Tibial nerve (tissue), 4 donors: Measurements from ENCODE around the gene WNT9B.

Experiments used
- CTCF ChIP-seq, 5 experiments: fragments of 200-600 bp in 3 of 5; fragments of 450-650 bp in 2 of 5; sonication (generic) in 3 of 5; IDR thresholded peaks; one replicate each; pipeline ENCODE4 v1.5.1; 2016 to 2019; ENCODE audit warnings: antibody characterized with exemption in 5 of 5, mild to moderate bottlenecking in 3 of 5, moderate library complexity in 2 of 5
- EP300 ChIP-seq, 2 donors: sonication (generic); formaldehyde crosslinking; IDR thresholded peaks; one replicate each; pipeline ENCODE4 v1.6.1; 2017; ENCODE audit warnings: antibody characterized with exemption in 2 of 2, mild to moderate bottlenecking in 1 of 2
- POLR2A ChIP-seq, 2 donors: fragments of 450-650 bp; IDR thresholded peaks; one replicate each; pipeline ENCODE4 v1.6.1; 2017; ENCODE audit warnings: antibody characterized with exemption in 2 of 2, mild to moderate bottlenecking in 2 of 2, moderate library complexity in 2 of 2

DNA sequence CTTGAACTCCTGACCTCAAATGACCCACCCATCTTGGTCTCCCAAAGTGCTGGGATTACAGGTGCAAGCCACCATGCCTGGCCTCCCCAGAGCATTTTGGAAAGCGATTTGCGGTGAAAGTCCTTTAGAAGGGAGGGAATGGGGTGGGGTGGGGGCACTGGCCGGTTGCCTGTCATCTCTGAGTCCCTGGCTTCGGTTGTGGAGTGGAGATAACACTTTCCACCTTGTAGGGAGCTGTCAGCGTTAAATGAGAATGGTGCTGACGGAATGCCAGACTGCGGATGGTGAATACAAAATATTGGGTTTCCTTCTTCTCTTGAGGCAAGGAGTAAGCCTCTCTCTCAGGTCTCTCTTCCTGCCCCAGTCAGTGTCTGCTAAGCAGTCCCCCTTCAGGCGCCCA lies 27.7 kb upstream of the WNT9B start:
- no peak for TF ChIP-seq CTCF (IDR thresholded peaks at IDR 0.05)
- no peak for TF ChIP-seq POLR2A (IDR thresholded peaks at IDR 0.05)
- no peak for TF ChIP-seq EP300 (IDR thresholded peaks at IDR 0.05)
